Measurements from ENCODE around the gene ITFG1.

Gene ITFG1

DNA sequence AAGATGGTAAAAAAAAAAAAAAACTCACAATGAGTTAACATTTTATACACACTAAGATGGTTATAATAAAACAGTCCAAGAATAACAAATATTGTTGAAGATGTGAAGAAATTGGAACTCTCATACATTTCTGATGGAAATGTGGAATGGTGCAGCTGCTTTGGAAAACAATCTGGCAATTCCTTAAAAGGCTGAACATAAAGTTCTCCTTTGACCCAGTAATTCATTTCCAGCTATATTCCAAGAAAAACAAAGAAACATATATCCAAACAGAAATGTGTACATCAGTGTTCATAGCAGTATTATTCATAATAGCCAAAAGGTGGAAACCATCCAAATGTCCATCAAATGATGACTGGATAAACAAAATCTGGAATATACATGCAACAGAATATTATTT lies 219.8 kb downstream of the ITFG1 start:
- Histone ChIP-seq H3K36me3 (ENCODE audit: control insufficient read depth, low read length) (no peaks in the 10 kb centered on the region), H3K9me2 (replicated peaks; ENCODE audit: control insufficient read depth, low read length) (no peaks in the 10 kb centered on the region), H3K4me1 (ENCODE audit: control insufficient read depth, low read length) (no peaks in the 10 kb centered on the region), H3K9me3 (ENCODE audit: control insufficient read depth, insufficient read depth, low read length) (no peaks in the 10 kb centered on the region), H4K20me1 (ENCODE audit: control insufficient read depth, insufficient read depth, low read depth, low read length) (no peaks in the 10 kb centered on the region), H3K27me3 (ENCODE audit: control insufficient read depth, low read length) (no peaks in the 10 kb centered on the region), H3K4me3 (ENCODE audit: low read length) (no peak overlapping the region), H3K79me2 (ENCODE audit: control insufficient read depth, low read length) (no peaks in the 10 kb centered on the region), H3K27ac (ENCODE audit: low read depth, low read length) (no peak overlapping the region), H3F3A (ENCODE audit: control insufficient read depth, insufficient read depth) (no peaks in the 10 kb centered on the region), H3K4me2 (ENCODE audit: low read length) (no peak overlapping the region)
- no peak for TF ChIP-seq EZH2phosphoT487 (IDR thresholded peaks at IDR 0.05; ENCODE audit: borderline replicate concordance, low read length)
- TF ChIP-seq, protein P1, sequence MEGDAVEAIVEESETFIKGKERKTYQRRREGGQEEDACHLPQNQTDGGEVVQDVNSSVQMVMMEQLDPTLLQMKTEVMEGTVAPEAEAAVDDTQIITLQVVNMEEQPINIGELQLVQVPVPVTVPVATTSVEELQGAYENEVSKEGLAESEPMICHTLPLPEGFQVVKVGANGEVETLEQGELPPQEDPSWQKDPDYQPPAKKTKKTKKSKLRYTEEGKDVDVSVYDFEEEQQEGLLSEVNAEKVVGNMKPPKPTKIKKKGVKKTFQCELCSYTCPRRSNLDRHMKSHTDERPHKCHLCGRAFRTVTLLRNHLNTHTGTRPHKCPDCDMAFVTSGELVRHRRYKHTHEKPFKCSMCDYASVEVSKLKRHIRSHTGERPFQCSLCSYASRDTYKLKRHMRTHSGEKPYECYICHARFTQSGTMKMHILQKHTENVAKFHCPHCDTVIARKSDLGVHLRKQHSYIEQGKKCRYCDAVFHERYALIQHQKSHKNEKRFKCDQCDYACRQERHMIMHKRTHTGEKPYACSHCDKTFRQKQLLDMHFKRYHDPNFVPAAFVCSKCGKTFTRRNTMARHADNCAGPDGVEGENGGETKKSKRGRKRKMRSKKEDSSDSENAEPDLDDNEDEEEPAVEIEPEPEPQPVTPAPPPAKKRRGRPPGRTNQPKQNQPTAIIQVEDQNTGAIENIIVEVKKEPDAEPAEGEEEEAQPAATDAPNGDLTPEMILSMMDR (IDR thresholded peaks at IDR 0.05; ENCODE audit: low read depth, low read length, poor library complexity, severe bottlenecking): no peak

DNA sequence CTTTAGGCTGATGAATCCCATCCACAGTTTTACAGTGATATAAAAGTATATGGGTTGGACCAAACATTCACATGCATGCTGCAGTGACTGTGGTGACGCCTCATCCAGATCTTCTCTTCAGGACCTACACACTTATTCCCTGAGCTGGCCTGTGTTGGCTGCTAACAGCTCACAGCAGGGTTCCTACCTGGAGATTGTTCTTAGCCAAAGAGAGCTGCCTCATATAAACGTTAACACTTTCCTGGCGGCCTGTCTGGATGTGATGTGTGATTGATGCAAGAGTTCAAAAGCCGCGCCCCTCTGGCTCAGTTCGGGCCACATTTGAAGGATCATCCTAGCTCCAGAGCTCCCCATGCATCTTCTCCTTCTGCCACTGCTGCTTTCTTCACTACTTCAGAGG lies 224.1 kb downstream of the ITFG1 start:
- H4K20me1 ChIP-seq (ENCODE audit: control insufficient read depth, insufficient read depth, low read depth, low read length): no peaks in the 10 kb centered on the region
- H3F3A ChIP-seq (ENCODE audit: control insufficient read depth, insufficient read depth): no peaks in the 10 kb centered on the region
- no peaks in the 10 kb centered on the region for H3K79me2 ChIP-seq (ENCODE audit: control insufficient read depth, low read length)
- H3K4me3 ChIP-seq (ENCODE audit: low read length): no peak overlapping the region
- no peaks in the 10 kb centered on the region for H3K4me1 ChIP-seq (ENCODE audit: control insufficient read depth, low read length)
- no peak overlapping the region for H3K4me2 ChIP-seq (ENCODE audit: low read length)
- H3K27ac ChIP-seq (ENCODE audit: low read depth, low read length): no peak overlapping the region
- H3K27me3 ChIP-seq (ENCODE audit: control insufficient read depth, low read length): no peaks in the 10 kb centered on the region
- TF ChIP-seq, protein P1 (IDR thresholded peaks at IDR 0.05; ENCODE audit: low read depth, low read length, poor library complexity, severe bottlenecking): no peak
- no peak for TF ChIP-seq EZH2phosphoT487 (IDR thresholded peaks at IDR 0.05; ENCODE audit: borderline replicate concordance, low read length)
- H3K9me3 ChIP-seq (ENCODE audit: control insufficient read depth, insufficient read depth, low read length): no peaks in the 10 kb centered on the region
- H3K36me3 ChIP-seq (ENCODE audit: control insufficient read depth, low read length): no peaks in the 10 kb centered on the region
- H3K9me2 ChIP-seq (replicated peaks; ENCODE audit: control insufficient read depth, low read length): no peaks in the 10 kb centered on the region

DNA sequence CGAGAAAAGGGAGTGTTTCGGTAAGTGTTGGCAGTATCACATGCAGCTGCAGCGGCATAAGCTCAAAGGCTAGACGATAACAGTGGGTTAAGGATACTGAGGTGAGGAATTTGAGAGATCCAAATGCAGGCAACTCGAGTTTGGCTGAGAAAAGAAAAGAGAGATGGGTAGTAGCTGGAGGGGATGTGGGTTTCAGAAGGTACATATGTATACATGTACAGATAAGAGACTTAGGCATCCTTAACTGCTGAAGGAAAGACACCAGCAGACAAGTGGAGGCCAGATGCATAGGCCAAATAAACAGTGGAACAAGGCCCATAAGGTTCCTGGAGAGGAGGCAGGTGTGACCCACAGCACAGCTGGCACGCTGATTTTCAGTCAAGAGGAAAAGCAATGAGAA lies 230.6 kb downstream of the ITFG1 start:
- Histone ChIP-seq H3K9me2 (replicated peaks; ENCODE audit: control insufficient read depth, low read length) (no peaks in the 10 kb centered on the region), H3K4me3 (ENCODE audit: low read length) (no peak overlapping the region), H3K4me1 (ENCODE audit: control insufficient read depth, low read length) (no peaks in the 10 kb centered on the region), H3F3A (ENCODE audit: control insufficient read depth, insufficient read depth) (no peaks in the 10 kb centered on the region), H3K27me3 (ENCODE audit: control insufficient read depth, low read length) (no peaks in the 10 kb centered on the region), H3K4me2 (ENCODE audit: low read length) (no peak overlapping the region), H3K27ac (ENCODE audit: low read depth, low read length) (no peak overlapping the region), H3K79me2 (ENCODE audit: control insufficient read depth, low read length) (no peaks in the 10 kb centered on the region), H4K20me1 (ENCODE audit: control insufficient read depth, insufficient read depth, low read depth, low read length) (no peaks in the 10 kb centered on the region), H3K9me3 (ENCODE audit: control insufficient read depth, insufficient read depth, low read length) (no peaks in the 10 kb centered on the region), H3K36me3 (ENCODE audit: control insufficient read depth, low read length) (no peaks in the 10 kb centered on the region)
- TF ChIP-seq EZH2phosphoT487 (IDR thresholded peaks at IDR 0.05; ENCODE audit: borderline replicate concordance, low read length): no peak
- TF ChIP-seq, protein P1 (IDR thresholded peaks at IDR 0.05; ENCODE audit: low read depth, low read length, poor library complexity, severe bottlenecking): no peak
